ENCODE measurements around the gene SVEP1.

The SVEP1 gene

GRCh38 chr9:110432253-110432652, 147.3 kb downstream of the SVEP1 start:
- H3K4me1 ChIP-seq (ENCODE audit: control insufficient read depth, insufficient read depth, low read length): no peaks in the 10 kb centered on the region
- WGBS, 2 experiments: 94 to 98% methylated on average over 3 of the region's 3 CpGs
- no peak overlapping the region for H3K27ac ChIP-seq (ENCODE audit: insufficient read depth, low read depth, low read length, poor library complexity, severe bottlenecking)
- no peak overlapping the region for H3K4me3 ChIP-seq (ENCODE audit: insufficient read depth, low read depth, low read length)
- H3K36me3 ChIP-seq (ENCODE audit: control insufficient read depth, insufficient read depth, low read length): no peaks in the 10 kb centered on the region
- H3K9me3 ChIP-seq (ENCODE audit: control insufficient read depth, low read length): no peaks in the 10 kb centered on the region
- H3K27me3 ChIP-seq (ENCODE audit: control insufficient read depth, insufficient read depth, low read length, poor library complexity, severe bottlenecking): no peaks in the 10 kb centered on the region

- WGBS, 2 experiments: 91 to 100% methylated on average over 1 of the region's 1 CpG
- H3K27me3 ChIP-seq (ENCODE audit: control insufficient read depth, insufficient read depth, low read length, poor library complexity, severe bottlenecking): no peaks in the 10 kb centered on the region
- H3K4me3 ChIP-seq (ENCODE audit: insufficient read depth, low read depth, low read length): no peak overlapping the region
- H3K27ac ChIP-seq (ENCODE audit: insufficient read depth, low read depth, low read length, poor library complexity, severe bottlenecking): no peak overlapping the region
- H3K4me1 ChIP-seq (ENCODE audit: control insufficient read depth, insufficient read depth, low read length): no peaks in the 10 kb centered on the region
- no peaks in the 10 kb centered on the region for H3K36me3 ChIP-seq (ENCODE audit: control insufficient read depth, insufficient read depth, low read length)
- no peaks in the 10 kb centered on the region for H3K9me3 ChIP-seq (ENCODE audit: control insufficient read depth, low read length)
Measured at GRCh38 chr9:110429453-110429852, 150.1 kb downstream of the SVEP1 start.

GRCh38 chr9:110427497-110428104, 151.9 kb downstream of the SVEP1 start:
- 32 to 33% methylated on average over 7 of the region's 7 CpGs for WGBS, 2 experiments
- H3K9me3 ChIP-seq (ENCODE audit: control insufficient read depth, low read length): no peaks in the 10 kb centered on the region
- no peaks in the 10 kb centered on the region for H3K27me3 ChIP-seq (ENCODE audit: control insufficient read depth, insufficient read depth, low read length, poor library complexity, severe bottlenecking)
- no peak overlapping the region for H3K27ac ChIP-seq (ENCODE audit: insufficient read depth, low read depth, low read length, poor library complexity, severe bottlenecking)
- H3K4me3 ChIP-seq (ENCODE audit: insufficient read depth, low read depth, low read length): no peak overlapping the region
- no peaks in the 10 kb centered on the region for H3K36me3 ChIP-seq (ENCODE audit: control insufficient read depth, insufficient read depth, low read length)
- H3K4me1 ChIP-seq (ENCODE audit: control insufficient read depth, insufficient read depth, low read length): no peaks in the 10 kb centered on the region

- Histone ChIP-seq H3K9me3 (ENCODE audit: control insufficient read depth, low read length) (no peaks in the 10 kb centered on the region), H3K4me1 (ENCODE audit: control insufficient read depth, insufficient read depth, low read length) (no peaks in the 10 kb centered on the region), H3K4me3 (ENCODE audit: insufficient read depth, low read depth, low read length) (no peak overlapping the region), H3K36me3 (ENCODE audit: control insufficient read depth, insufficient read depth, low read length) (no peaks in the 10 kb centered on the region), H3K27me3 (ENCODE audit: control insufficient read depth, insufficient read depth, low read length, poor library complexity, severe bottlenecking) (no peaks in the 10 kb centered on the region), H3K27ac (ENCODE audit: insufficient read depth, low read depth, low read length, poor library complexity, severe bottlenecking) (no peak overlapping the region)
- WGBS, 2 experiments: 94 to 95% methylated on average over 1 to 2 of the region's 2 CpGs
Measured at GRCh38 chr9:110426052-110426709, 153.4 kb downstream of the SVEP1 start.

- H3K27ac ChIP-seq (ENCODE audit: insufficient read depth, low read depth, low read length, poor library complexity, severe bottlenecking): no peak overlapping the region
- H3K4me3 ChIP-seq (ENCODE audit: insufficient read depth, low read depth, low read length): no peak overlapping the region
- H3K9me3 ChIP-seq (ENCODE audit: control insufficient read depth, low read length): peaks cover 2% of the 10 kb centered on the region
- WGBS, 2 experiments: 96 to 100% methylated on average over 2 of the region's 2 CpGs
- H3K4me1 ChIP-seq (ENCODE audit: control insufficient read depth, insufficient read depth, low read length): no peaks in the 10 kb centered on the region
- H3K27me3 ChIP-seq (ENCODE audit: control insufficient read depth, insufficient read depth, low read length, poor library complexity, severe bottlenecking): no peaks in the 10 kb centered on the region
- no peaks in the 10 kb centered on the region for H3K36me3 ChIP-seq (ENCODE audit: control insufficient read depth, insufficient read depth, low read length)
Measured at GRCh38 chr9:110414471-110414870, 165.1 kb downstream of the SVEP1 start.

GRCh38 chr9:110410961-110411360, 168.6 kb downstream of the SVEP1 start:
- H3K27me3 ChIP-seq (ENCODE audit: control insufficient read depth, insufficient read depth, low read length, poor library complexity, severe bottlenecking): no peaks in the 10 kb centered on the region
- 92 to 96% methylated on average over 5 of the region's 5 CpGs for WGBS, 2 experiments

GRCh38 chr9:110408598-110408997, 170.9 kb downstream of the SVEP1 start:
- Histone ChIP-seq H3K4me1 (ENCODE audit: control insufficient read depth, insufficient read depth, low read length) (no peaks in the 10 kb centered on the region), H3K27me3 (ENCODE audit: control insufficient read depth, insufficient read depth, low read length, poor library complexity, severe bottlenecking) (no peaks in the 10 kb centered on the region), H3K4me3 (ENCODE audit: insufficient read depth, low read depth, low read length) (no peak overlapping the region), H3K27ac (ENCODE audit: insufficient read depth, low read depth, low read length, poor library complexity, severe bottlenecking) (no peak overlapping the region), H3K9me3 (ENCODE audit: control insufficient read depth, low read length) (no peaks in the 10 kb centered on the region), H3K36me3 (ENCODE audit: control insufficient read depth, insufficient read depth, low read length) (no peaks in the 10 kb centered on the region)
- WGBS, 2 experiments: 88 to 95% methylated on average over 6 to 7 of the region's 7 CpGs

More at GRCh38 chr9:110410961-110411360, 168.6 kb downstream of the SVEP1 start:
- Histone ChIP-seq H3K4me3 (ENCODE audit: insufficient read depth, low read depth, low read length) (no peak overlapping the region), H3K36me3 (ENCODE audit: control insufficient read depth, insufficient read depth, low read length) (no peaks in the 10 kb centered on the region), H3K27ac (ENCODE audit: insufficient read depth, low read depth, low read length, poor library complexity, severe bottlenecking) (no peak overlapping the region), H3K9me3 (ENCODE audit: control insufficient read depth, low read length) (no peaks in the 10 kb centered on the region), H3K4me1 (ENCODE audit: control insufficient read depth, insufficient read depth, low read length) (no peaks in the 10 kb centered on the region)

- WGBS, 2 experiments: 84 to 95% methylated on average over 6 to 9 of the region's 9 CpGs
- Histone ChIP-seq H3K36me3 (ENCODE audit: control insufficient read depth, insufficient read depth, low read length) (no peaks in the 10 kb centered on the region), H3K27ac (ENCODE audit: insufficient read depth, low read depth, low read length, poor library complexity, severe bottlenecking) (no peak overlapping the region), H3K27me3 (ENCODE audit: control insufficient read depth, insufficient read depth, low read length, poor library complexity, severe bottlenecking) (no peaks in the 10 kb centered on the region), H3K4me1 (ENCODE audit: control insufficient read depth, insufficient read depth, low read length) (no peaks in the 10 kb centered on the region), H3K9me3 (ENCODE audit: control insufficient read depth, low read length) (no peaks in the 10 kb centered on the region), H3K4me3 (ENCODE audit: insufficient read depth, low read depth, low read length) (no peak overlapping the region)
Measured at GRCh38 chr9:110405858-110406443, 173.6 kb downstream of the SVEP1 start.

GRCh38 chr9:110404473-110404872, 175.1 kb downstream of the SVEP1 start:
- H3K36me3 ChIP-seq (ENCODE audit: control insufficient read depth, insufficient read depth, low read length): no peaks in the 10 kb centered on the region
- 85 to 94% methylated on average over 4 of the region's 4 CpGs for WGBS, 2 experiments
- no peaks in the 10 kb centered on the region for H3K27me3 ChIP-seq (ENCODE audit: control insufficient read depth, insufficient read depth, low read length, poor library complexity, severe bottlenecking)
- no peak overlapping the region for H3K27ac ChIP-seq (ENCODE audit: insufficient read depth, low read depth, low read length, poor library complexity, severe bottlenecking)
- no peak overlapping the region for H3K4me3 ChIP-seq (ENCODE audit: insufficient read depth, low read depth, low read length)
- no peaks in the 10 kb centered on the region for H3K9me3 ChIP-seq (ENCODE audit: control insufficient read depth, low read length)
- H3K4me1 ChIP-seq (ENCODE audit: control insufficient read depth, insufficient read depth, low read length): no peaks in the 10 kb centered on the region

- Histone ChIP-seq H3K27me3 (ENCODE audit: control insufficient read depth, insufficient read depth, low read length, poor library complexity, severe bottlenecking) (no peaks in the 10 kb centered on the region), H3K36me3 (ENCODE audit: control insufficient read depth, insufficient read depth, low read length) (no peaks in the 10 kb centered on the region), H3K9me3 (ENCODE audit: control insufficient read depth, low read length) (no peaks in the 10 kb centered on the region), H3K4me1 (ENCODE audit: control insufficient read depth, insufficient read depth, low read length) (no peaks in the 10 kb centered on the region), H3K27ac (ENCODE audit: insufficient read depth, low read depth, low read length, poor library complexity, severe bottlenecking) (no peak overlapping the region), H3K4me3 (ENCODE audit: insufficient read depth, low read depth, low read length) (no peak overlapping the region)
- 76 to 77% methylated on average over 4 of the region's 4 CpGs for WGBS, 2 experiments
Measured at GRCh38 chr9:110399983-110400382, 179.6 kb downstream of the SVEP1 start.

Data from ectodermal cell (in vitro differentiated cells).